ENCODE results near the gene ATP1A4.
A peak's percentile ranks its signal among the peaks of the same experiment; 100 is the strongest.

ATP1A4 gene

DNA sequence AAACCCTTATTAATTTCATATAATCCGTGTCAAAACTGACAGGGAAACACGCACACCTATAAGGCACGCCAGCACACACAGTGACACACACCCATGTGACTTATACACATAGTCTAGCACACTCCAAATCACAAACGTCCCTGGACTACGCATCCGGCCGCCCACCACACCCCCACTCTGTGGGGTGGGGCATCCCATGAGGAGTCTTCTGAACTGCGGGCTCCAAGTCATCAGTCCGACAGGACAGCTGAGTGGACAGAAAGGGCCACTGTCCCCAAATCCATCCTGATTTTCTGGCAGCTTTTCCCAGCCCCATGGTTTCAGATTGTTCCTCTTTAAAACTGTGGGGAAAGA, 54.6 kb downstream of the ATP1A4 start:
- Histone ChIP-seq H3K9me3 (ENCODE audit: severe bottlenecking) (no peaks in the 10 kb centered on the region), H3K4me1 (ENCODE audit: insufficient read depth, poor library complexity, severe bottlenecking) (peaks cover 10% of the 10 kb centered on the region), H3K27ac (ENCODE audit: poor library complexity, severe bottlenecking) (peak overlapping the region; percentile 67), H3K36me3 (ENCODE audit: low read depth) (peaks cover 40% of the 10 kb centered on the region), H3K27me3 (ENCODE audit: insufficient read depth, poor library complexity, severe bottlenecking) (no peaks in the 10 kb centered on the region), H3K4me3 (ENCODE audit: severe bottlenecking) (peak overlapping the region; percentile 96)
- DNase-seq (ENCODE audit: low spot score): no peak
- TF ChIP-seq, protein P1, sequence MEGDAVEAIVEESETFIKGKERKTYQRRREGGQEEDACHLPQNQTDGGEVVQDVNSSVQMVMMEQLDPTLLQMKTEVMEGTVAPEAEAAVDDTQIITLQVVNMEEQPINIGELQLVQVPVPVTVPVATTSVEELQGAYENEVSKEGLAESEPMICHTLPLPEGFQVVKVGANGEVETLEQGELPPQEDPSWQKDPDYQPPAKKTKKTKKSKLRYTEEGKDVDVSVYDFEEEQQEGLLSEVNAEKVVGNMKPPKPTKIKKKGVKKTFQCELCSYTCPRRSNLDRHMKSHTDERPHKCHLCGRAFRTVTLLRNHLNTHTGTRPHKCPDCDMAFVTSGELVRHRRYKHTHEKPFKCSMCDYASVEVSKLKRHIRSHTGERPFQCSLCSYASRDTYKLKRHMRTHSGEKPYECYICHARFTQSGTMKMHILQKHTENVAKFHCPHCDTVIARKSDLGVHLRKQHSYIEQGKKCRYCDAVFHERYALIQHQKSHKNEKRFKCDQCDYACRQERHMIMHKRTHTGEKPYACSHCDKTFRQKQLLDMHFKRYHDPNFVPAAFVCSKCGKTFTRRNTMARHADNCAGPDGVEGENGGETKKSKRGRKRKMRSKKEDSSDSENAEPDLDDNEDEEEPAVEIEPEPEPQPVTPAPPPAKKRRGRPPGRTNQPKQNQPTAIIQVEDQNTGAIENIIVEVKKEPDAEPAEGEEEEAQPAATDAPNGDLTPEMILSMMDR (IDR thresholded peaks at IDR 0.05; ENCODE audit: poor library complexity, severe bottlenecking): no peak
- peak; percentile 63 for ATAC-seq (ENCODE audit: low read depth)

DNA sequence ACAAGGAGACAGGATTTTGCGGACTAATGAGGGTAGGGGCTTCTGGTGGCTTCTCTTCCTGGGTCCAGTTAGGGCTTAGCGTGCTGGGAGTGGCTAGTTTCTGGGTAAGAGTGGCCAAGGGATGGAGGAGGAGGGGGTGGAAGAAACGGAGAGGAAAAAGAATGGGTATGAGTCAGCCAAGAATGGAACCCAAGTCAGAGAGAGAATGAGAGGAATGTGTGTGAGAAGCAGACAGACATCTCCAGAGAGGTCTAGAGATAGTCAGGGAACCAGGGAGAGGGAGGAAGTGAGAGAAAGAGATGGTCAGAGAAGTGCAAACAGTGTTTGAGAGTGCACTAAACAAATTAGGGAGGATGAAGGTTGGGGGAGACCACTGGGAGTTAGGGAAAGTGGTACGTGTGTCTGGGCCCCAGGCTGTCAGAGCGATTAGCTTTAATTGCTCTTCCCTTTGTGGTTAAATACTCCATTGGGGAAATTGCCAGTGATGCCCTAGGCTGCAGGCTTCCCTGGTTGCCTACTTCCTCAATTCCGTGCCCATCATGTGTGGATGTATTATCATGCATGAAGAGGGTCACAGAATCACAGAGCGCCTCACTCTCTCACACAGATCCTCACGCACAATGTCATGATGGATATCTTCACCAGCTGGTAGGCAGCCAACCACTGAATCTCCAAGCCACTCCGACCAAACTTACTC, 55.2 kb downstream of the ATP1A4 start:
- TF ChIP-seq, protein P1 (IDR thresholded peaks at IDR 0.05; ENCODE audit: poor library complexity, severe bottlenecking): no peak
- Histone ChIP-seq H3K4me1 (ENCODE audit: insufficient read depth, poor library complexity, severe bottlenecking) (peaks cover 10% of the 10 kb centered on the region), H3K27ac (ENCODE audit: poor library complexity, severe bottlenecking) (peak overlapping the region; percentile 67), H3K36me3 (ENCODE audit: low read depth) (peaks cover 46% of the 10 kb centered on the region), H3K4me3 (ENCODE audit: severe bottlenecking) (peak overlapping the region; percentile 96), H3K27me3 (ENCODE audit: insufficient read depth, poor library complexity, severe bottlenecking) (no peaks in the 10 kb centered on the region), H3K9me3 (ENCODE audit: severe bottlenecking) (no peaks in the 10 kb centered on the region)
- ATAC-seq (ENCODE audit: low read depth) (peak; percentile 40), DNase-seq (ENCODE audit: low spot score) (no peak)

DNA sequence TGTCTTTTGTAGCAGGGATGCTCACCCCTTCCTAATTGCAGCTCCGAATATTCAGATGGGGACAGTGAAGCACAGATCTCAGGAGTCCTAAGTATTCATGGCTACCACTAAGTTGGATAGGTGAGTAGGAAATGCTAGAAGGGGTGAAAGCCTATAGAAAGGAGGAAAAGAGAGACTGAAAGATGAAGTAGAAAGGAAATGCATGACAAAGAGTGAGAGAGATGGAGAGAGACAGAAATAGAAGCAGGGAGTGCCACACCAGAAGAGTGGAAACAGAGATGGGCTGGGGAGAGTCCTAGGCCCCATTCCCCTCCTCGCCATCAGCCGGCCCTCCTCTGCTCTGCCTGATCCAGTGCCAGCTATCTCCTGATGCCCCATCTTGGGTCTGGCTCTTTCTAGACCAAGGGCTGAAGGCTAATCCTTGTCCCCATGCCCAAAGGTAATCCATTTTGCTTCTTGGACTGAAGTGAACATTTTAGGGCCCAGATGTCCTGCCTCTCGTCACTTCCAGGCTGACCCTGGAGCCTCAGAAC, 55.8 kb downstream of the ATP1A4 start:
- TF ChIP-seq, protein P1 (IDR thresholded peaks at IDR 0.05; ENCODE audit: poor library complexity, severe bottlenecking): no peak
- no peaks in the 10 kb centered on the region for H3K27me3 ChIP-seq (ENCODE audit: insufficient read depth, poor library complexity, severe bottlenecking)
- DNase-seq (ENCODE audit: low spot score) (no peak), ATAC-seq (ENCODE audit: low read depth) (no peak)
- H3K27ac ChIP-seq (ENCODE audit: poor library complexity, severe bottlenecking): peak overlapping the region; percentile 67
- no peaks in the 10 kb centered on the region for H3K9me3 ChIP-seq (ENCODE audit: severe bottlenecking)
- peaks cover 52% of the 10 kb centered on the region for H3K36me3 ChIP-seq (ENCODE audit: low read depth)
- H3K4me3 ChIP-seq (ENCODE audit: severe bottlenecking): no peak overlapping the region
- H3K4me1 ChIP-seq (ENCODE audit: insufficient read depth, poor library complexity, severe bottlenecking): peaks cover 10% of the 10 kb centered on the region

DNA sequence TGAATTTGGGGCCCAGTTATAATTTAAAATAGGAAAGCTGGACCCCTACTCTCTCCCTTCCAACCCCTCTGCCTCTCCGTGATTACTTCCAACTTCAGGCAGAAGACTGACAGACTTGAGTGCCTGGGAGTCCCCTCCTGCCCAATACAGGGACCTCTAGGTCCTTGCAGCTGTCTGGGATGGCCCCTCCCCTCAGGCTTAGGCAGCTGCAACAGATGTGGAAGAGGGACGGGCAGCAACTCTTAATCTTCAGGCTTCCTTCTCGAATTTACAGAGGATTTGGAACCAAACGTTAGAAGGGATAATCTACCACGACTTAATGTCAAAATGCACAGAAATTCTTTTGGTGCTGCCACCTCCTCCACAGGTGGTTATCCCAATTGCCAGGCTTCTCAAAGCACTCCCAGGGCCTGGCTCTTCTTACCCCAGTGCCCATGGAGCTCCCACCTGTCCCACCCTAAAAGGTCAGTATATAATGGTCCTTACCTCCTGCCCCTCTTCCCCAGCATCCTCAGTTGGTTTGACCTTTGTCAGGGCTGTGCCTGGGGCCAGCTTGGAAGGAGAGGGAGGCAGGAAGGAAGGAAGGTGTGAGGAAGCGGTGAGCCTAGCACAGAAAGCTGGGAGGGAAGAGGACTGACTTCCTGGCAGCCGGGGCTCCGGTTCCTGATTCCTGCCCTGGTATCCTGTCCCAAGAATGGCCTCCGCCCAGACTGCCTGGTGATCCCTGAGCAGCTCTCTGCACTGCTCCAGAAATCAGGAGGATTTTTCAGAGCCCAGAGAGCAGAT, 56.6 kb downstream of the ATP1A4 start:
- no peaks in the 10 kb centered on the region for H3K9me3 ChIP-seq (ENCODE audit: severe bottlenecking)
- no peak overlapping the region for H3K4me3 ChIP-seq (ENCODE audit: severe bottlenecking)
- TF ChIP-seq, protein P1 (IDR thresholded peaks at IDR 0.05; ENCODE audit: poor library complexity, severe bottlenecking): no peak
- H3K27ac ChIP-seq (ENCODE audit: poor library complexity, severe bottlenecking): no peak overlapping the region
- no peaks in the 10 kb centered on the region for H3K27me3 ChIP-seq (ENCODE audit: insufficient read depth, poor library complexity, severe bottlenecking)
- peaks cover 10% of the 10 kb centered on the region for H3K4me1 ChIP-seq (ENCODE audit: insufficient read depth, poor library complexity, severe bottlenecking)
- DNase-seq (ENCODE audit: low spot score) (no peak), ATAC-seq (ENCODE audit: low read depth) (no peak)
- peaks cover 60% of the 10 kb centered on the region for H3K36me3 ChIP-seq (ENCODE audit: low read depth)
